GM18519 (cell line): ENCODE data around the gene HOXB4.

Source experiments
- ATAC-seq: cut with Tn5 transposase; IDR thresholded peaks from one replicate; pipeline ENCODE4 v1.9.1; 2021; ENCODE audit warnings: mild to moderate bottlenecking, moderate library complexity; ENCODE audit not compliant: unreplicated experiment, low FRiP score

HOXB4 gene

GRCh38 chr17:48561884-48562810 is 16.0 kb downstream of the HOXB4 start:
- ATAC-seq = no peak

- no peak for ATAC-seq
Measured at GRCh38 chr17:48559840-48560817, 18.0 kb downstream of the HOXB4 start.

DNA sequence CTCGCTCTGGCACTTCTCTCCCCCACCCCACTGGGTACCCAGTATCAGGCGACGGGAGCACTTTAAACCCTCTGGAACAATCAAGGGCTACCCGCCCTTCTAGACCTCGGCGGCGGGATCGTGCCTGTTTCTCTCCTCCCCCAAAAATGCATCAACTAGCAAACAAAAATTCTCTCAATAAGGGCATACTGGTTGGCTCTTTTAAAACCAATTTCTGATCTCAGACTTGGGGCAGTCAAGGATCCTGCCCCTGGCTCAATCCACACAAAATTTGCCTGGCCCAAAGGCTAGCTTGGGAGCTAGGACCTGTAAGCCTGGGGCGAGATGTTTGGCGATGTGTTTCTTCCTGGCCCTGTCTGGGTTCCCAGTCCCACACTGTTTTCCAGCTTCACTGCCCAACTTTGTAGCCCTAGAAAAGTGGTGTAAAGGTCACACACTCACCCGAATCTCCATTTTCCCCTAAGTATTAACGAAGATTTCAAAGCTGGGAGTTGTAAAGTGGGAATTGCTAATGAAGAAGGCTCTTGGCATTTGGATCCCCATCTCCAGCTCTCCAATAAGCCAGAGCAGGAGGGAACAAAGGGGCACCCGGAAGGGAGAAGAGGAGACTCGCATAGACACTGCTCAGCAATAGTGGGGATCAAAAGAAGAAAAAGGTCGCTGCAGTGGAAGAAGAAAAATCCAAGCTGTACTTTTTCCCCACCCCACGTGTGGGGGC is 18.9 kb downstream of the HOXB4 start:
- no peak for ATAC-seq

DNA sequence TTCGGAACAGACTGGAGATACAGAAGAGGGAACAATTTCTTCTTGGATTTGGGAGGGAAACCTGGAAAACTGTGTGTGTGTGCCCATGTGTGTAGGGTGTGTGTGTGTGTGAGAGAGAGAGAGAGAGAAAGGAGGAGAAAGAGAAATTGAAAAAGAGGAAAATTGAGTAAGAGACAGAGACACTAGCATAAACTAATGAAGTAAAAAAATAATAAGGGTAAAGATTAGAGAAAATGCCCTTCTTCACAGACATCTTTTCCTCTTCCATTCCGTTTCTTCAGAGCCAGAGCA is 19.4 kb downstream of the HOXB4 start:
- no peak for ATAC-seq

- ATAC-seq = no peak
Measured at GRCh38 chr17:48558057-48558830, 19.9 kb downstream of the HOXB4 start.

DNA sequence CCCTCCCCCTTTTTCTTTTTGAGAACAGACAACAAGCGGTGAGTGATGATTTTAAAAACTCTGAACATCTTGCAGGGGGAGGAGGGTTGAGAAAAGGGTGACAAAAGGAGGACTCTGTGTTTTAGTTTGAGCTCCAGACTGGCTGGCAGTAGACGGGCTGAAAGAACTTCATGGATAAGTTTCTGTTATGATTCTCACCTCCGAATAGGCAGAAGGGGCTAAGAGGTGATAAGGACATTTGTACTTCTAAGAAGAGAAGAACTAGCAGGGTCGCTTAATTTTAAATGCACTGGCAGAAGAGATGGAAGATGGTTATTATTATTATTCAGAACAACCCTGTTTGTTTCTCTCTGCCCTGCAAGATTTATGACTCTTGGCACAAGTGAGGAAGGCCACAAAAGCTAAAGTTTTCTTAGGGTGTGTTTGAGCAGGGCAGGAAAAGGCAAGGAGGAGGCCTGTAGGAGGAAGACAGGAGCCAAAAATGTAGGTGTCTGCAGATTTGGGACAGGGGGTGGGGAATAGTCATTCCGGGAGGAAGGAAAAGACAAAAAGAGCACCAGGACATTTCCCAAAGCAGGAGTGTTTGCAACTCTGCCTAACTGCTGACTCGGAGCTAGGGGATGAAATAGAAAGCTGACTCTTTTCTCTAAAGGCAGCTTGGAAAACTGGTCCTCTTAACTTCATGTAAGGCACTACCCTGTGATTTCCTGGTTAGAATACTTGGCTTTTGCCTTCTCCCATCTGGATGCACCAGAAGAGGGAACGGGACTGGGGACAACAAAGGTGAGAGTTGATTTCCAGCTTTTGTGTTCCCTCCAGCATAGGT is 21.4 kb downstream of the HOXB4 start:
- ATAC-seq = no peak

DNA sequence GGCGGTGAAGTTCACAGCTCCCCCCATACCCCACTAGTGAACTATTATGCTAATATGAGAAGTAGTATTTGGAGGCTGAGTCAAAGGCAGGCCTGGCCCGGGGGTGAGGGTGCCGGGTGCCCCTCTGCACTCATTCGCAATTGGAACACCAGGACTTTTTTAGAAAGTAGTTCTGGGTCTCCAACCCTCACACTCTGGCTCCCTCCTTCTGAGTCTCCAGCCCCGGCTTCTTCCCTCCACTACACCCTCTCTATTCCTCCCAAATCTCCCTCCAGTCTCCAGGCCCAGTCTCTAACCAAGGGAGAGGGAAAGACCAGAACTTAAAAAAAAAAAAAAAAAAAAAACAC is 21.9 kb downstream of the HOXB4 start:
- no peak for ATAC-seq

DNA sequence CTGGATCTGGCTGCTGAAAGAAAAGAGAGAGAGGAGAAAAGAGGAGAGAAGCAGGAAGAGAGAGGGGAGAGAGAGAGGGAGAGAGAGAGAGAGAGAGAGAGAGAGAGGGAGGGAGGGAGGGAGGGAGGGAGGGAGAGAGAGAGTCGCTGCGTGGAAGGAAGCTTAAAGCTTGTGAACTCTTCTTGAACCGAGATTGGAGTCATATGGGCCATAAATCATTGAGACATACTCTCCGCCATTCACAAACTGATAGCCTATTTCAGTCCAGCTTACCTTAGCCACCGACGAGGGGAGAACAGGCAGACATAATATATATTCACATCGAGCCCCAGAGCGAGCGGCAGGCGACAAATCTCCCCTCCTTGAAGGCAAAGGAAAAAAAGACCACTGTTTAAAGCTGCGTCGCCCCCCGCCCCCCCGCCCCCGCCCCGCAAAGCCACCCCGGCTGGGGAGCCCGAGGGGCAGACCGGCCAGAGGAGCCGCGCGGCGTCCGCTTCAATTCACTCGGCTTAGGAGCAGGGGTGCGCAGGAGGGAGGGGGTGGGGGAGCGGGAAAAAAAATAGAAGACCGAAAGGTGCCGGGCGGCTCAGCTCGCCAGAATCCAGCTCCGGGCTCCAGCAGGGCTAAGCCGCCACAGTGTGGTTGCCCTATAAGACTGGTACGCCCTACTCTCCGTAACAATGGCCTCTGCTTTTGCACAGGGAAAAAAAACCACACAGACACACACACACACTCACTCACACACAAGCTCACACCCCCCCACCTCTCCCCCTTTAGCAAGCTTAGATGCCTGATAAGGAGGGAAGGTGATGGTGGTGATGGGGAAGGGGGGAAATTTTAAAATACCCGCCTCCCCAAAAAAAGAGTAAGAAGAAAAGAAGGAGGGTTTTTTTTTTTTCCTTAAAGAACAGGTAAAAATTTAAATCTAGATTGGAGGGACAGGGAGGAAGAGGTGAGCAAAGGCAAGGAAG is 22.6 kb downstream of the HOXB4 start:
- ATAC-seq = no peak

GRCh38 chr17:48554412-48555257 is 23.5 kb downstream of the HOXB4 start:
- ATAC-seq = no peak

DNA sequence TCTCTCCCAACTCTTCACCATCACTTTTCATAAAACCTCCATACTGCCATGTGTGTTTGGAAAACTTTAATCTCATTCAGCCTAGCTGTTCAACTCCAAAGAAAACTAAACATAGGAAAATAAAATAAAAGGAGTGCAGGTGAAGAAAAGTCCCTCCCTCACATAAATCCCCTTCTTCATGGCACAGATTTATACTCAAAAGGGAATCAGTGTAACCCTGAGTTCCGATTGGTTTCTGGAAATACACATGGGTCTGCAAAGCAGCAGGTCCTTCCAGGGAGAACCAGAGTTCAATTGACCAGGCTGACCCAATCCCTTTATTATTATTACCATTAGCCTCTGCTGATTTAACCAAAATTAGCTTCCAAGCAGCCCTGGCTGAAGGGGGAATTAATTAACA is 24.3 kb downstream of the HOXB4 start:
- ATAC-seq = no peak

GRCh38 chr17:48553190-48553547 is 25.0 kb downstream of the HOXB4 start:
- ATAC-seq = no peak

DNA sequence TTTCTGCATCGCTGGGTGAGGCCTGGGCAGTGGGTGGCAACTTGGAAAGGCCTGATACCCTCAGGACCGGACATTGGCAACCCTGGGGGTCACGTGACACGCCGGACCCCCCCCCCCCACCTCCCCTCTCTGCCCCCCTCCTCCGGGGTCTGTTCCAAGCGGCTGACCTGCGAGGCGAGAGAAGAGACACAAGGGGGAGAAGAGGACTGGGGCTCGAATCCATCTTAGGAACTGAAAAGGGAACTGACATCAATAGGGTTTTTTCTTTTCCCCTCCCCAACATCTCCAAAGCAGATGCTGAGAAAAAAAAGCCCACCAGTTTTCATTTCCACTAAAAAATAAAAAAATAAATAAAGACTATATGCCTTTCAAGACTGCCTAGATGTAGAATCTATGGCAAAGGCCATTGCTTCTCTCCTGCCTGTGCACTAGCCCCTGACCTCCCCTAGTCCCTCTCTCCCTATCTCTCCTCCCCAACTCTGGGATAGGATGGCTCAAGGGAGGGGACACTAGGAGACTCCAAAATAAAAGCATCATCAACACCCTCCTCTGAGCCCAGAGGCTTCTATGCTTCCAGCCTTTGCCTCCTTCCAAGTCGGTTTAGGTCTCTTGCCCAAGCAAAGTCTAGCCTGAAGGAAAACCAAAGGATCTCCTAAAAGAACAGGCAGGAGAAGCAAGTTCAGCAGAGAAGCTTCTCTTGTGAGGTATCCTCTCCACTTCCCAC is 25.5 kb downstream of the HOXB4 start:
- ATAC-seq = no peak

DNA sequence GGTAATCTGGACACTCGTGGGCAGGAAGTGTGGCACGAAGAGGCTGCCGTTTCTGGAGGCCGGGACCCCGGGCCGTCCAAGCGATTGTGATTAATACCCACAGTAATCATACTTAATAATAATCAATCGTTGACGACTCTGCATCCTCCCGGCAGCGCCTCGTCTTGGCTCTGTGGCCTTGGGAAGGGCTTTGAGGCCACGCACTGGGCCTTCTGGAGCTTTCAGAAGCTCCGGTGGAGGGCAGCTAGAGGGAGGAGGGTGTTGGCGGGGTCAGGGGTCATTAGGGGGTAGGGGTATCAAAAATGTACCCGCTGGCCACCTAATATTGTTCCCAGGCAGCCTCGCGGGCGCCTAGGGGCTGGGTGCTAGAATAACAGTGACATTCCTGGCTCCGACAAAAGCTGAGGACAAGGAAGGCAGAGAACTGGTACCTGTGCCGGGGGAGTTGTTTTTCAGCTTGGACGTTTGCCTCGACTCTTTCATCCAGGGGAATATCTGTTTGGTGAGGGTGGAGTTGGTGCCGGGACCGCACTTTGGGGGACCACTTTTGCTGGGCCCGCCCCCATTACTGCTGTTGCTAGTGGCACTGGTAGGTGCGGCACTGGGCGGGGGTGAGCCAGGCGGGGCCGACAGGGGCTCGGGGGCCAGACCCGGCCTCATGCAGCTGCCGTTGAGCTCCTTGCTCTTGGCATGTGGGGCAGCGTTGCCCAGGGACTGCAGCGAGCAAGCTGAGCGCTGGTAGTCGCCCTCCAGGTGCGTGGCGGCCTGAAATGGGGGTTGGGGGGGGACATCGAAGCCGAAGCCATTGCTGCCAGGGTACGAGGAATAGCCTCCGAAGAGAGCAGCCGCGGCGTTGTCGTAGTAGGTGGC is 26.3 kb downstream of the HOXB4 start:
- ATAC-seq = no peak

DNA sequence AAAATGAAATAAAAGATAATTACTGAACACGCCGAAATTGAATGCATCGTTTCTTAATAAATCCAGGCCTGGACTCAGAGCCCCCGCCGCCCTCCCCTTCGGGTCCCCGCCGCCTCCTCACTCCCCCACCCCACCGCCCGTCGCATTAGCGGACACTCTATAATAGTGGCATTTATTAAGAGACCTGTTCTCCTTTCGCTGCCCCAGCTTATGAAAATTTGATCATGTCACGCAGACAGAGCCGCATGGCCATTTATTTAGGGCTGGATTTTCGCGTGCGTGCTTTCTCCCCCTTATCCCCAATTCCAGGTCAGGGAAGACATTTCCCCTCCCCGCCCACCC is 27.0 kb downstream of the HOXB4 start:
- ATAC-seq = no peak

GRCh38 chr17:48550502-48551213 is 27.5 kb downstream of the HOXB4 start:
- ATAC-seq = no peak
